ENCODE data around the gene ASAP2.
"Not testable (repeated sequence)": the region's sequence is repeated elsewhere in the genome, so short reads cannot be mapped to it uniquely, and the experiment has no call there.

ASAP2 gene

DNA sequence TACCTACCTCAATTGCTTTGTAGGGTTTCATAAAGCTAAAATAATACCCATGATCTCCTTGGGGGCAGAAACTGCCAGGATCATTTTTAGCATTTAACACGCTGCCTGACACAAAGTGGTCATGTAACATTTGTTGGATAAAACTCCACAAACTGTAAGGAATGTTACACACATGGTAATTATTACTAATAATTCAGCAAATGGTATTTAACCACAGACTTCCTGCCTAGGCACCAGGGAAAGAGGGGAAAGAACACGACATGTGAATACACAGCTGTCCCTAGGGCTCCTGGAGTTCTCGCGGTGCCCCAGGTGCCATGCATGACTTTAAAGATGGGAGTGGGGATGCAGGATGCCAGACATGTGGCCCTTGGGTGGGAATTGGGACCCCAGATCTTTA, 43.5 kb downstream of the ASAP2 start:
- no peak for DNase-seq (ENCODE audit: low read depth in 1 of 2, low spot score in 1 of 2)

DNA sequence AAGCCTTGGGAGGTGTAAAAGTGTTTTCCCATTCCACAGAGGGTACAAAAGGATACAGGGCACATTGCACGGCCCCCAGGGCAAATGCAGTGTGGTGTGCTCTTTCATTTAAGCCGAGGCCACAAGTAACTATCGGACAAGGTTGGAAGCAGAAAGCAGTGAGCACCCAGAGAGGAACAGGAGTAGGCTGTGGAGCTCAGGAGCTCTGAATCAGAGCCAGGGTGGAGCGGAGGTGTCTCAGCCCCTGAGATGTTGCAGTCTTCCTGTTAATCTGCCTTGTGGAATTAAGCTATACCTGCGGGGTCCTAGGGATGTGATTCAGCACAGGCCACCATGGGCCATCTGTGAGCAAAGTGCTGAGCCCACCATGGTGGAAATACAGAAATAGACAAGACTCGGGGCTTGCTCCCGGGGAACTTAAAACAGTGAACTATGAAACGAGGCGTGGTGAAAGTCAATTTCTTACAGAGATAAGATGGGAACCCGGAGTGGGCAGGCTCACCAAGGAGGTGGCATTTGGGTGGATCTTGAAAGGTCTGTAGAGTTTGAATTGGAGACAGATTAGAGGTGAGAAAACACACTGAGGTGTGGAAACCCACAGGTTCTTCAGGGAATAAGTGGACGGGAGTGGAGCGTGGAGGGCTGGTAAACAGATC, 44.0 kb downstream of the ASAP2 start:
- no peak for DNase-seq (ENCODE audit: low read depth in 1 of 2, low spot score in 1 of 2)

DNA sequence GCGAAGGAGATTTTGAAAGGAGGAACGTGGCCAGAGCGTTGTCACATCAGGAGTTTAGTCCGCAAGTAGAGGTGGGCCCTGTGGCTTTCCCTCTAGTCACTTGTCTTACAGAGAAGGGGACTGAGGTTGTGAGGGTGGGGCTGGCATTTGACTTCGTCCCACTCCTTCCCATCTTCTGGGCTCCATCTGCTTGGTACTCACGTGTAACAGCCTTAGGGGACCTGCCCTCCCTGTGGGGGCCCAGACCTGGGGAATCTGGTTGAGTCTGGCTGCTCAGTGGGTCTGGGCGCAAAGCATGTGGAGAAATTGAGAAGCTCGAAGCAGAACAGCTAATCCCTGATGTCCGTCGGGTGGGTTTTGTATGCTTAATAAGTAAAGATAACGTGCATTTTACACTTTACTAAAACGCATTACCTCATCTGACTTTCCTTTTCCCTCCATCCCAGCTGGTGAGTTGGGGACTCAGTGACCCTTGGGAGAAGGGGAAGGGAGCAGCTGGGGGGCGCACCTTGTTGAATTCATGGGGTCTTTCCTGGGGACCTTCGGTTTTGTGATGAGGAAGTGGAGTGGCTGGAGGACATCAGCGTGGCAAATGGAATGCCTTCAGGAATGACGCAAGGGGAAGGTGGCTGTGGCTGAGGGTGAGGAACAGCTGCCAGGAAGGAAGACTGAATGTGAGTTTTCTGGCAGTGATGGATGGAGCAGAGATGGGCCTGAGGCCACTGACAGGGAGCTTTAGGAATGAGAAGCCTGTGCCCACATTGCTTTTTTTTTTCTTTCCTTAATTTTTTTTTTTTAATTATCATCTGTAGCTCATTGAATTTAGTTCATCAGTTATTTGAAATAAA, 44.8 kb downstream of the ASAP2 start:
- DNase-seq (ENCODE audit: low read depth in 1 of 2, low spot score in 1 of 2) = no peak

GRCh38 chr2:9252002-9252357, 45.4 kb downstream of the ASAP2 start:
- no peak for DNase-seq (ENCODE audit: low read depth in 1 of 2, low spot score in 1 of 2)

GRCh38 chr2:9255416-9255815, 48.8 kb downstream of the ASAP2 start:
- no peak for DNase-seq (ENCODE audit: low read depth in 1 of 2, low spot score in 1 of 2)

DNA sequence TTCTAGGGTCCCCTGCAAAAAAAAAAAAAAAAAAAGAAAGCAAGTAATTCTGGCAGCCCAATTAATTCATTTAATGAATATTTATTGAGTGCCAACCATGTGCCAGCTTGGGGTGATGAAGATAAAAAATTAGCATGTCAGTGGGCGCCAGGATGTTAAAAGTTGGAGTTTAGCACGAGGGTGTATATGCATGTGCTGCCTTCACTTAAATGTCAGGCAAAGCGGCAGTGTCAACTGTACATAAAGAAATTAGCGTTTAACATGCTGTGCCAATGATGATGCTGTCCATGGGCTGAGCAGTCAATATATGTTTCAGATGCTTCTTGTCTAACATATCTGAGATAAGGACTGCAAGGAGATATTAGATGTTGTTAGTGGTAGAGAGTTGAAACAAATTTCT, 49.5 kb downstream of the ASAP2 start:
- no peak for DNase-seq (ENCODE audit: low read depth in 1 of 2, low spot score in 1 of 2)

- DNase-seq (ENCODE audit: low read depth in 1 of 2, low spot score in 1 of 2) = no peak
Observed at GRCh38 chr2:9256570-9257043, 50.0 kb downstream of the ASAP2 start.

DNA sequence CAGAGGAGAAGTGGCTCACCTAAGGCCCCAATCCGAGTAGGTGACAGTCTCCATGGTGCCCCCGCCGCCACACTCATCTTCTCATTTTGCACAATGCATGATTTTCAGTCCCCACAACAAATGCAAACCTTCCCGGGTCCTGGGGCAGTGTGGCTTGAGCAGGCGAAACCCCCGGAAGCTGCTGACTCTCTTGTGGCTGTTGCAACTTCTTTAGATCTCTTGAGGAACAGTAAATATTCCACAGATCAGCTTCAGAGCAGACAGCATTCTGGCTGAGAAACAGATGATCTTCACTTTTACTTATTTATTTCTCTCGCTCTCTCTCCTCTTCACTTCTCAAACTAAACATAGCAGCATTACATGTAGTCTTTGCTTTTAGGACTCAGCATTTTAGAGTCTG, 51.9 kb downstream of the ASAP2 start:
- DNase-seq (ENCODE audit: low read depth in 1 of 2, low spot score in 1 of 2) = no peak

DNA sequence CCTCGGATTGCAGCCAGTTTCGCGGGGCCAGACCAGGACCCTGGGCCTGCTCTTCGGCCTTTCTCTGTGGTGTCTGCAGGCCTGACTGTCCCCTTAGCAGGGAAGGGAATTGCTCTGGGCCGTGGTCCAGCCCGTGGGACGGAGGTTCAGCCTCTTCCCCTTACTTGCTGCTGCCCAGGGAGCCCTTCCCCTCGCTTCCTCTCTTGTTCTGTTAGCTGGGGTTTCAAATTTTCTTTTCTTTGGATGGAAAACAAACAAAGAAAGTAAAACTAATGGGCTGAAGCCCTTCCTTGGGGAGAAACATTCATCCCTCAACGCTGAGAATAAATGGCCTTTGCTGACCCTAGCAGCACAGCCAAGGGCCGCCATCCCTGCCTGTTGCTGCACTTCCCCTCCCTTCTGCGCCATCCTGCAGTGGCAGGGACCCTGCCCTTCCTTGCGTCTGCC, 52.4 kb downstream of the ASAP2 start:
- DNase-seq (ENCODE audit: low read depth in 1 of 2, low spot score in 1 of 2) = no peak

DNA sequence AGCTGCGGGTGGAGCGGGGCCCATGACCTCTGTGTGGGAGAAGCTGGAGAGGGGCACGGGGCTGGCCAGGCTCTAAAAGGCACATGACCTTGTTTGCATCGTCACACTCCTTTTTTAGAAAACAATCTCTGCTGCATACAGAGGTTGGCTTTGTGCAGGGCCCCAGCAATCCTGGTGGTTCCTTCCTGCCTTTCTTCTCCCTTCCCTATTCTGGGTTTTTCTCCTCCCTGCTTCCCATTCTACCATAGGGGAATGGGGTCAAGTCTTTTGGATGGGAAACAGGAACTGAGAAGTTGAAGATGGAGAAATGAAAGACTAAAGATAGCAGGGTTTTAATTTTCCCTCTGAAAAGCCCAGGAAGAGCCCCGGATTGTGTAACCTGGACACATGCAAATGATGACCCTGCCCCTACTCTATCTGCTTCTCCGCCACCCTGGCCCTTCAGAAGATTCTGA, 53.9 kb downstream of the ASAP2 start:
- no peak for DNase-seq (ENCODE audit: low read depth in 1 of 2, low spot score in 1 of 2)

DNA sequence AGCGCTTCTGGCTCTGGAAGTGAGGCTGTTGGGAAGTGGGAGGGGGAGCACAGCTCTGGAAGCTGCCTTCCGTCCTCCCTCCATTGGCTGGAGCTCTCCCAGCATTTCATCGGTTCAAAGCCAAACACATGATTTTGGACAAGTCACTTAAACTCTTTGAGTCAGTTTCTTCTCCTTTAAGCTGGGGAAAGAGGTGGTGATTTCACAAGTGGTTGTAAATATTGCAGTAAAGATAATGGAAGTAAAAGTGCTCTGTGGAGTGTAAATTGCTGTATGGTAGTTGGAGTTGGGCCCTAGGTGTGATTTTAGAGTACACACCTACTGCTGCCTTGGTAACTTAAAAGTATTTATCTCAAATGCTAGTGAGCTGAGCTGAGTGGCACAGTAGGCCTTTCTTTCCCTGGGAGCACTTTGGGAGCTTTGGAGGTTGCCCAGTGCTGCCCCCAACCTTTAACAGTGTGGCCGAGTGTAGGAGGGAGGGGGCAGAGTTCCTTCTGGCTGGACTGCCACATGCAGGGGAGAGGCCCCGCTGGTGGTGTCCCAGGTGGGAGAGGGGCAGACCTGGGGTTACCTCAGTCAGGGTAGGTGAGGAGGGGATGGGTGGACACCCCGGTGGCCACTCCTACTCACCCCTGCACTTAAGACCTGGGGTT, 54.7 kb downstream of the ASAP2 start:
- DNase-seq (ENCODE audit: low read depth in 1 of 2, low spot score in 1 of 2) = no peak

DNA sequence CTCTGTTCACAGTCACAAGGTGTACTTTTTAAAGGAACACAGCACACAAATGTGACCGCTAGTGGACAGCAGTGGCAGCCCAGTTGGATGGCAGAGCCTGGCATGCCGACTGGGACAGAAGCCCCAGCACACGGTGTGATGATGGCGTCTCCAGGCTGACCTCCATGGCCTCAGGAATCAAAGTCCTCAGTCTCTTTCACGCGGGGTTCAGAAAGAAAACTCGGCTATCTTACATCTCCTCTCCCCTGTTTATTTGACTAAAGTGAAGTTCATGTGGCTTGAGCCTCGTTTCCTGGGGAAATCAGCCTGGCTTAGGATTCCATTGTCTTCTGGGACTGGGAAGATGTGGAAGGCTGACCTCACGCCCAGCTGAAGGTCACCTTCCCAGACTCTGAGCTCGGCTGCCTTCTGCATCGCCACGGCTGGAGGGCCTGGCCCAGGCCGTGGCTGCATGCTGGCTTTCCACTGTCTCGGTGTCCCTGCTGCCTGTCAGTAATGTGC, 56.1 kb downstream of the ASAP2 start:
- no peak for DNase-seq (ENCODE audit: low read depth in 1 of 2, low spot score in 1 of 2)

- no peak for DNase-seq (ENCODE audit: low read depth in 1 of 2, low spot score in 1 of 2)
Observed at GRCh38 chr2:9263428-9263827, 56.8 kb downstream of the ASAP2 start.

- DNase-seq (ENCODE audit: low read depth in 1 of 2, low spot score in 1 of 2) = no peak
Observed at GRCh38 chr2:9264301-9264700, 57.7 kb downstream of the ASAP2 start.

GRCh38 chr2:9266711-9267110, 60.1 kb downstream of the ASAP2 start:
- DNase-seq (ENCODE audit: low read depth in 1 of 2, low spot score in 1 of 2) = no peak

- DNase-seq (ENCODE audit: low read depth in 1 of 2, low spot score in 1 of 2) = not testable (repeated sequence)
Observed at GRCh38 chr2:9267286-9267685, 60.7 kb downstream of the ASAP2 start.

- no peak for DNase-seq (ENCODE audit: low read depth in 1 of 2, low spot score in 1 of 2)
Observed at GRCh38 chr2:9268301-9269080, 61.9 kb downstream of the ASAP2 start.

- DNase-seq (ENCODE audit: low read depth in 1 of 2, low spot score in 1 of 2) = no peak
Observed at GRCh38 chr2:9269295-9269694, 62.7 kb downstream of the ASAP2 start.

DNA sequence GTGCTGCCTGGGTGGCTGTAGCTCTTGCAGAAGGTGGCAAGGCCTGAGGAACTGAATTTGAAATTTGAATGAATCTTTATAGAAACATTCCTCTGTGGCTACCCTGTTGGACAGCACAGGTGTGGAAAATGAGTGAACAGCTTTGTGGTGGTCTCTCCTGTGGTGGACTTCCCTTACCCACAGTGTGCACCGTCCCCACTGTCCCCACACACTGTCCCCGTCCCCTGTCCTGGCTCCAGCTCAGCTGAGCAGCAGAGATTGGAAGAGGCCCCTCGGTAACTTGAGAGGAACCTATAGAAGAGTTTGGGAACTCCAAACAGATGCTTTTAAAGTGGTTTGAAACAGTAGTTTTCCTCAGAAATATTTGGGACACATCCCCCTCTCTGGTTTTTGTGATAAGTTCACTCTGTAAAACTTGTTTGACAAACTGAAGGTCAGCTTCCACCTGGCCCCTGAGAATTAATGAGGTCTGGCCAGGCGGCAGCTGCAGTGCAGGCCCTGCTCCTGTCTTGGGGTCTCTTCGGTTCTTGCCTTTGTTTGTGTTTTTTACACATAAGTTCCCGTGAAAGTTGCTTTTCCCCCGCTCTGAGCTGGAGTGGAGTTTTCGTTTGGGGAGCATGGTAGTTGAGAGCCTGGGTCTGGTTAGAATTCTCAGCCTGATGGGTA, 63.2 kb downstream of the ASAP2 start:
- no peak for DNase-seq (ENCODE audit: low read depth in 1 of 2, low spot score in 1 of 2)

DNA sequence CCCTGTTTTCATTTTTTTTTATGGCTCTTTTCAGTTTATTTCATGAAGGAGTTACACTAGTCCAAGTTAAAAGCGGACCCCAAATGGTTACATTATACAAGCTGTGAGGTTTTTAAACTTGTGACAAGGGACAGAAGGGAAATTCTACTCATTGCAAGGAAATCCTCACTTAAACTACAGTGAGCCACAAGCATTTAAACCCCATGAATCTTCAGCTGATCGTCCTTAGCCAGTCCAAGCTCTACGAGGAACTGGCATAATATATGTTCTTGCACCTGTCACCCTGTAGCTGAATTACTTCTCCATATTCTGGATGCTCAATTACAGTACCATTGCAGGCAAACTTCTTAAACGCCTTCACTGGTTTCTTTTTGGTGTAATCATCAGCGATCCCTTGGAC, 64.5 kb downstream of the ASAP2 start:
- DNase-seq (ENCODE audit: low read depth in 1 of 2, low spot score in 1 of 2) = no peak

Measured in activated CD4-positive, alpha-beta T cell treated with anti-CD3 and anti-CD28 coated beads, Interleukin-2, amount 50 U/mL, for 24 hours (primary cell).